ENCODE data around the gene SH2D3A. TPM values are rescaled to one million over a fixed set of nuclear protein-coding genes. Genes with fewer than 3 reads are reported as not detected.

The SH2D3A gene
- total and polyA plus RNA-seq, 2 experiments from 2014 or later: 20.7 to 38.4 TPM

- TF ChIP-seq ZNF462 (CRISPR knock-in tag; IDR thresholded peaks at IDR 0.05) (no peak), REST (IDR thresholded peaks at IDR 0.05; ENCODE audit: unreplicated experiment) (no peak), CTCF (conservative IDR thresholded peaks at IDR 0.05; ENCODE audit: low read depth in 2 of 2) (no peak), JUNB (IDR thresholded peaks at IDR 0.05; ENCODE audit: unreplicated experiment) (no peak)
Measured at GRCh38 chr19:6719992-6720368, 47.3 kb downstream of the SH2D3A start (continued).

Measured in GM23338 (cell line).